HL-60 (cell line): ENCODE measurements around the gene RCBTB2.

Source experiments
- DNase-seq, 2 experiments: peaks; one replicate each; pipeline ENCODE4 v3.0.0-alpha.2; 2010 to 2020; ENCODE audit warnings: low read depth in 1 of 2, low spot score in 1 of 2
- H3K27ac ChIP-seq: fragments of 250-450 bp; sonication (Bioruptor Pico); replicated peaks from 2 replicates; pipeline ENCODE4 v1.5.1; 2020; ENCODE audit warnings: mild to moderate bottlenecking, moderate library complexity
- H3K27me3 ChIP-seq: fragments of 250-450 bp; sonication (Bioruptor Pico); 2 replicates; pipeline ENCODE4 v1.5.1; 2021; ENCODE audit warnings: mild to moderate bottlenecking, moderate library complexity; ENCODE audit not compliant: insufficient read depth, poor library complexity, severe bottlenecking
- H3K4me3 ChIP-seq: replicated peaks from 2 replicates; pipeline ENCODE4 v1.5.1; 2011; ENCODE audit warnings: mild to moderate bottlenecking, control low read depth, low read length; ENCODE audit not compliant: insufficient read depth
- GABPA ChIP-seq: IDR thresholded peaks from 2 replicates; pipeline ENCODE4 v1.6.1; 2012; ENCODE audit warnings: low read depth
- POLR2AphosphoS5 ChIP-seq: IDR thresholded peaks from 2 replicates; pipeline ENCODE4 v1.6.1; 2012; ENCODE audit warnings: low read depth
- SPI1 ChIP-seq: IDR thresholded peaks from 2 replicates; pipeline ENCODE4 v1.6.1; 2012; ENCODE audit warnings: low read depth, mild to moderate bottlenecking, borderline replicate concordance
- TF ChIP-seq, protein P1 (sequence below): IDR thresholded peaks from 2 replicates; pipeline ENCODE4 v1.6.1; 2012; ENCODE audit warnings: low read depth; ENCODE audit not compliant: insufficient replicate concordance
- TF ChIP-seq, protein P2 (sequence below): IDR thresholded peaks from one replicate; pipeline ENCODE4 v1.5.1; 2011; ENCODE audit warnings: low read length, control low read depth, inconsistent platforms; ENCODE audit not compliant: insufficient read depth

Gene RCBTB2

DNA sequence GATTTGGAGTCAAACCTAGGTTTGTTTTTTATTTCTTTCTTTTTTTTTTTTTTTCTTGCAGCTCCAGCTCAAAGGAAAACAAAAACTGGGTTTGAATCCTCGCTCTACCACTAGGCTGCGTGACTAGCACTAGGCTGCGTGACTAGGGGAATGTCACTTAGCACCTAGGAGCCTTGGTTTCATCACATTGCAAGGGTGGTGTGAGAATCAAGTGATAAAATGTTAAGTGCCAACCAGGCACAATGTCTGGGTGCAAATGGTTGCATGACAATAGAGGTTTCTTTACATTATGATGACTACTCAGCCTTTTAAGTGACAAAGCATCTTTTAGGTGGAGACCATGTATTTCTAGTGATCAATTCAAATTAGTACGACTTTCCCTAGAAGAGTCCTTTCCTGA lies 27.9 kb downstream of the RCBTB2 start:
- H3K27me3 ChIP-seq: no peaks in the 10 kb centered on the region
- peak in 1 of 2 experiments; percentile 38 for DNase-seq
- H3K4me3 ChIP-seq: no peak overlapping the region
- TF ChIP-seq, protein P1, sequence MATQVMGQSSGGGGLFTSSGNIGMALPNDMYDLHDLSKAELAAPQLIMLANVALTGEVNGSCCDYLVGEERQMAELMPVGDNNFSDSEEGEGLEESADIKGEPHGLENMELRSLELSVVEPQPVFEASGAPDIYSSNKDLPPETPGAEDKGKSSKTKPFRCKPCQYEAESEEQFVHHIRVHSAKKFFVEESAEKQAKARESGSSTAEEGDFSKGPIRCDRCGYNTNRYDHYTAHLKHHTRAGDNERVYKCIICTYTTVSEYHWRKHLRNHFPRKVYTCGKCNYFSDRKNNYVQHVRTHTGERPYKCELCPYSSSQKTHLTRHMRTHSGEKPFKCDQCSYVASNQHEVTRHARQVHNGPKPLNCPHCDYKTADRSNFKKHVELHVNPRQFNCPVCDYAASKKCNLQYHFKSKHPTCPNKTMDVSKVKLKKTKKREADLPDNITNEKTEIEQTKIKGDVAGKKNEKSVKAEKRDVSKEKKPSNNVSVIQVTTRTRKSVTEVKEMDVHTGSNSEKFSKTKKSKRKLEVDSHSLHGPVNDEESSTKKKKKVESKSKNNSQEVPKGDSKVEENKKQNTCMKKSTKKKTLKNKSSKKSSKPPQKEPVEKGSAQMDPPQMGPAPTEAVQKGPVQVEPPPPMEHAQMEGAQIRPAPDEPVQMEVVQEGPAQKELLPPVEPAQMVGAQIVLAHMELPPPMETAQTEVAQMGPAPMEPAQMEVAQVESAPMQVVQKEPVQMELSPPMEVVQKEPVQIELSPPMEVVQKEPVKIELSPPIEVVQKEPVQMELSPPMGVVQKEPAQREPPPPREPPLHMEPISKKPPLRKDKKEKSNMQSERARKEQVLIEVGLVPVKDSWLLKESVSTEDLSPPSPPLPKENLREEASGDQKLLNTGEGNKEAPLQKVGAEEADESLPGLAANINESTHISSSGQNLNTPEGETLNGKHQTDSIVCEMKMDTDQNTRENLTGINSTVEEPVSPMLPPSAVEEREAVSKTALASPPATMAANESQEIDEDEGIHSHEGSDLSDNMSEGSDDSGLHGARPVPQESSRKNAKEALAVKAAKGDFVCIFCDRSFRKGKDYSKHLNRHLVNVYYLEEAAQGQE: no peak
- TF ChIP-seq, protein P2, sequence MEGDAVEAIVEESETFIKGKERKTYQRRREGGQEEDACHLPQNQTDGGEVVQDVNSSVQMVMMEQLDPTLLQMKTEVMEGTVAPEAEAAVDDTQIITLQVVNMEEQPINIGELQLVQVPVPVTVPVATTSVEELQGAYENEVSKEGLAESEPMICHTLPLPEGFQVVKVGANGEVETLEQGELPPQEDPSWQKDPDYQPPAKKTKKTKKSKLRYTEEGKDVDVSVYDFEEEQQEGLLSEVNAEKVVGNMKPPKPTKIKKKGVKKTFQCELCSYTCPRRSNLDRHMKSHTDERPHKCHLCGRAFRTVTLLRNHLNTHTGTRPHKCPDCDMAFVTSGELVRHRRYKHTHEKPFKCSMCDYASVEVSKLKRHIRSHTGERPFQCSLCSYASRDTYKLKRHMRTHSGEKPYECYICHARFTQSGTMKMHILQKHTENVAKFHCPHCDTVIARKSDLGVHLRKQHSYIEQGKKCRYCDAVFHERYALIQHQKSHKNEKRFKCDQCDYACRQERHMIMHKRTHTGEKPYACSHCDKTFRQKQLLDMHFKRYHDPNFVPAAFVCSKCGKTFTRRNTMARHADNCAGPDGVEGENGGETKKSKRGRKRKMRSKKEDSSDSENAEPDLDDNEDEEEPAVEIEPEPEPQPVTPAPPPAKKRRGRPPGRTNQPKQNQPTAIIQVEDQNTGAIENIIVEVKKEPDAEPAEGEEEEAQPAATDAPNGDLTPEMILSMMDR: no peak
- no peak for TF ChIP-seq SPI1
- TF ChIP-seq GABPA: no peak
- no peak for TF ChIP-seq POLR2AphosphoS5
- peak overlapping the region; percentile 36 for H3K27ac ChIP-seq

DNA sequence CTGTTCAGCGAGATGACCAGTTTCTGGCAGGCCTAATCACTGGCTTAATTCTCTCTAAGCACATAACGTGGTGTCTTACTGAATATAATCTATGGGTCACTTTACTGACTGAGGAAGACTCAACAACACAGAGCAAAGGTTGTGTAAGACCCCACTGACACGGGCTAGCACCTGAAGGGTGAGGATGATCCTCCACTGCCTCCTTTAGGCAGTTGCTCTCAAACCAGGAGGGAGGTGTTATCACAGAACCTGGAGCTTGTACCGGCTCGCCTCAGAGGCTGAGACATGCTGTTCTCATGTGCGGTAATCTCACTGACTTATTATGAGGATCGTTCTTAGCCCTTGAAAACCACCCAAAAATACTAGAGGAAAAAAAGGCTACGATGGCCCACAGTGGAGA lies 28.3 kb downstream of the RCBTB2 start:
- no peak for TF ChIP-seq SPI1
- TF ChIP-seq GABPA: no peak
- TF ChIP-seq, protein P2: no peak
- TF ChIP-seq, protein P1: no peak
- no peak for TF ChIP-seq POLR2AphosphoS5
- no peak for DNase-seq
- Histone ChIP-seq H3K27ac (no peak overlapping the region), H3K4me3 (no peak overlapping the region), H3K27me3 (no peaks in the 10 kb centered on the region)

DNA sequence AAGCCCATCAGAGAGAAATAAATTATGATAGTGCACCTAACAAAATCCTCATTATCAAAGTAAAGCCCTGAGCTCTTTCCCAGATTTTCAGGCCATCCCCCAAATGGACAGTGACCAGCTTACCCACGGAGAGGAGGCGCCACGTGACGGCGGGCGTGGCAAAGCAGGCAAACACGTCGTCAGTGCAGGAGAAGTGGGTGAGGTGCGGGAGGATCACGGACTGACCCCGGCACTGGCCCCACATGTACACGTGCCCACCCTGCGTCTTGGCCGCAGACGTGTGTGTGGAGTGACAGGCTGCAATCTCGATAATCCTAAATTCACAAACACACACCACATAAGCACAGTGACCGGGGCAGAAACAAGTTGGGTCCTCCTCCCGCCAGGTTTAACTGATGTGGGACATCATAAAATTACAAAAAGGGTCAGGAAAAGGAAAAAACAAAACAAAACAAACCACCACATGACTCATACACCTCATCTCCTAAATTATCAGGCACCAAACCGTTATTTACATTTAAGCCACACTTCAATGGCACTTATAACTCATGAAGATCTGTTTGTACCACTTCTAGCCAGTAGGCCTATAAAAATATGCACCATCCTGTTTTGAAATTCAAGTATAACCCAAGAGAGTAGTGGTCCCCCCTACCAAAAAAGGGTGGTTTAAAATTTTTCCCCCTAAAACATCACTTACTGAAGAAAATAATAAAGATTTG lies 30.1 kb downstream of the RCBTB2 start:
- H3K27me3 ChIP-seq: no peaks in the 10 kb centered on the region
- H3K4me3 ChIP-seq: no peak overlapping the region
- TF ChIP-seq GABPA: no peak
- no peak overlapping the region for H3K27ac ChIP-seq
- no peak for DNase-seq

DNA sequence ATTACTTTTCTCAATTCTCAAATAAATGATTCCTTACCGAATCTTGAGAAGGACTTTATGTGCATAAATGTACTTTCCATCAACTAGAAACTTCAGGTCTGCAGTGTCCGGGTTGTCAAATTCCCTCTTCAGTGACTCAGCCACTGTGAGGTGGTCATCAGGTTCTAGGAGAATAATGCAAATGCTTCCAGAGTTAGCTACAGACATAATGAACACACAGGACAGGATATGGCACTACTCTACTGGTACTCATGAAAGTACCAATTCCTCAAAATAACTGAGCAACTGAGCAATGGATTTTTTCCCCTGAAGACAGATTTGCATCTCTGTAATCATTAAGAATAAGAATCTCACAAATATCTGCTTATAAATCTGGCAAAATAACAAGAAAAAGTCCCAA lies 31.2 kb downstream of the RCBTB2 start:
- Histone ChIP-seq H3K4me3 (no peak overlapping the region), H3K27me3 (no peaks in the 10 kb centered on the region), H3K27ac (no peak overlapping the region)
- DNase-seq: no peak
- no peak for TF ChIP-seq SPI1

DNA sequence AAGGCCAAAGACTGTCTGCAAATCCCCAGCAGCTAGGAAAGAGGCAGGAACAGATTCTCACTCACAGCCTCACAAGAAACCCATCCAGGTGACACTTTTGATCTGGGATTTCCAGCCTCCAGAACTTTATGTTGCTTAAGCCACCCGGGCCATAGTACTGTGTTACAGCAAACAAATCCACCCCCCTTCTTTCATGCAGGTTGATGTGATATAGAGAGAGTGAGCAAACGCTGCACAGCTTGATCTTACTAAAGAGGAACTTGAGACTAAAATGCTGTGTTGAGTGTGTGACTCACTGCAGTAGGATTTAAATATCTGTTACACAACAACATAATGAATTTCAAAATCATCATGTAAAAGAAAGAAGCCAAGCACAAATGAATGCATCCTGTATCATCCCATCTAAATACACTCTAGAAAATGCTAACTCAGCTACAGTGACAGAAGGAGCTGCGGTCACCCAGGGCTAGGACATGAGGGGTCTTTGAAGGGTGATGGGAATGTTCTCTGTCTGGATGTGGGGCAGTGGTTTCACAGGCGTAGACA lies 32.2 kb downstream of the RCBTB2 start:
- peak overlapping the region; percentile 26 for H3K27ac ChIP-seq
- no peak overlapping the region for H3K4me3 ChIP-seq
- DNase-seq: peak; percentile 87 to 94

More for the DNA sequence above, 32.2 kb downstream of the RCBTB2 start:
- no peaks in the 10 kb centered on the region for H3K27me3 ChIP-seq
- TF ChIP-seq POLR2AphosphoS5: peak; percentile 26; the same call in 1 of the 2 replicates
- TF ChIP-seq, protein P2: no peak
- TF ChIP-seq, protein P1: no peak
- TF ChIP-seq SPI1: peak; percentile 65; the same call in 1 of the 2 replicates
- no peak for TF ChIP-seq GABPA
